HG03175 (cell line): ENCODE results near the gene ZNF236.
"Not testable (repeated sequence)": the region's sequence is repeated elsewhere in the genome, so short reads cannot be mapped to it uniquely, and the experiment has no call there.

ENCODE experiments used
- ATAC-seq: cut with Tn5 transposase; IDR thresholded peaks from one replicate; pipeline ENCODE4 v1.9.1; 2021; ENCODE audit warnings: mild to moderate bottlenecking, moderate library complexity; ENCODE audit not compliant: unreplicated experiment

Gene ZNF236

DNA sequence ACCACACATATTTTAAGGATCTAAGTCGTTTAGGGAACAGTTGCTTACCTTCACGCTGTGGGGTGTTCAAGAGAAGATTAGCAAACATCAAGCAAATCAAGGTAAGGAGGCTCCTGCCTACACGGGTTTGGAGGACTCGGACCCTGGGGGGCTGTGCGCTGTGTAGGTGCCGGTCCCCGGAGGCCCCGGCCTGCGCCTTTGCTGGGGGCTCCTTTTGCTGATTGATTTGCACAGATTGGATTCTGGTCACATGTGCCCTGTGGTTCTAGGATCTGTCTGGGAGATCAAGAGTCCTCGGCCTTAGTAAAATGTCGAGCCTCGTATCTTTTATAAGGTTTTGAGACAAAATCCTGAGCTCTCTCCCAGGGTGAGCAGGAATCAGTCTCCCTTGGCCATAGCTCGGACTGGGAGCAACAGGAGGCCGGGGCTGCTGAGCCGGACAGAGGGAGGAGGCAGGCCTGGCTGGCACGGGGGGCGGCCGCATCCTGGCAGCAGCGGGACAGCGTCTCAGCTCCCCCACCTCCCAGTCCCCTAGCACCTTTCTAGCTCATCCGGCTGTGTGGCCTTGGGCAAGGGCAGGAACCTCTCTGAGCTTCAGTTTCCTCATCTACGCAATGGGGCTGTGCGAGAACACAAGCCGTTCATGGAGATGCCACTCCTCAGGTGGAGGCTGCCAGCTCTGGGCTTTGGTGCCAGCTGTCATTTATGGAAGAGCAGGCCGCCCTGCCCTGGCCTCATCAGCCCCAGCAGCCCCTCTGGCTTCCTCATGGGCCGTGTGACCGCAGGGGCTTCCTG lies 163.0 kb downstream of the ZNF236 start:
- no peak for ATAC-seq

GRCh38 chr18:76985951-76986236 lies 163.5 kb downstream of the ZNF236 start:
- no peak for ATAC-seq

DNA sequence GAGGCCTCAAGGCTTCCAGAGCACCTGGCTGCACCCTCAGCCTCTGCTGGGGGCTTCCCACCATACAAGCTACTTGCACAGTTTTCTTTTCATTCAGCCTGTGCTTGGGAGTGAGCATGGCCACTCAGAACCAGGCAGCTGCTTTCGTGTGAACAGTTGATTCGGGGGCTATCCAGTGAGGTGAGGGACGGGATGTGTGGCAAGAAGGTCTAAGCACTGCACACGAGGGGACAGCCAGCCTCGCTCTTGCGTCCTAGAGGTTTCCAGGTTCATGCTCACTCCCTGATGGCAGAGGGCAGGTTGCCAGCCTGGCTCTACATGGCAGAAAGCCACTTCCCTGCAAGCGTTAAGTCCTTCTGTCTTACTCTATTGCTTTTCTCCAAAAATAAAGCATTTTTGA lies 164.0 kb downstream of the ZNF236 start:
- ATAC-seq, result no peak

GRCh38 chr18:76988031-76988826 lies 165.9 kb downstream of the ZNF236 start:
- no peak for ATAC-seq

DNA sequence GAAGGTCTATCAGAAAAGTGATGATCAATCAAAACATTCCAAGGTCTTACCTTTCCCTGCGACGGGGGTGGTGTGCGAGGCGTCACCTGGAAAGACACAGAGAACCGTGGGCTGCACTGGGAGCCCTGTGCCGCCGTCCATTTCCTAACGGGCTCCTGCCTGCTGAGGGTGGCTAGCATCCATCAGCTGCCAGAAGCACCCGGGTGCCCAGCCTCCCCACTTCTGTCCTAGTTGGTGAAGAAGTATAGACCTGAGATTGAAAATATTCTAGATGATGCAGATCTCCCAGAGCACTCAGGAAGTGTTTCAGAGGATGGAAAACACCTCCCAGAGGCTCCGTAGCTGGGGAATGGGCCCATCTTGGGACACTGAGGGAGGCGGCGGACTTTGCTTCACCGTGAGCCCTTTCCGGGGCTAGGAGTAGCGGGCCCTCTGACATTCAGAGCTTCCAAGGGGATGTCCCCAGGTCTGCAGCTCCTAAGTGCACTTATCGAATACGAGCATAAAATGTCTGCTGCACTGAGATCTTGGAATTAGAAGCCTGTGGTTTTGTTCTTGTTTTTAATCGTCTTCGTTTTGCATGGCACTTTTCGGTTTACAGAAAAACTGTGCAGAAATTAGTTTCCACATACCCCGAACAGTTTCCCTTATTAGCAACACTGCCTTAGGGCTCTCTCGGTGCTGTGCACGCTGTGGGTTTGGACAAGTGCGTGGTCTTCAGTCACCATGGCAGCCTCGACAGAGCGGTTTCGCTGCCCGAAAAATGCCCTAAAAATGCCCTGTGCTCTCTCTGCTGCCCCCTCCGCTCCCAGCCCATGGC lies 166.7 kb downstream of the ZNF236 start:
- no peak for ATAC-seq

DNA sequence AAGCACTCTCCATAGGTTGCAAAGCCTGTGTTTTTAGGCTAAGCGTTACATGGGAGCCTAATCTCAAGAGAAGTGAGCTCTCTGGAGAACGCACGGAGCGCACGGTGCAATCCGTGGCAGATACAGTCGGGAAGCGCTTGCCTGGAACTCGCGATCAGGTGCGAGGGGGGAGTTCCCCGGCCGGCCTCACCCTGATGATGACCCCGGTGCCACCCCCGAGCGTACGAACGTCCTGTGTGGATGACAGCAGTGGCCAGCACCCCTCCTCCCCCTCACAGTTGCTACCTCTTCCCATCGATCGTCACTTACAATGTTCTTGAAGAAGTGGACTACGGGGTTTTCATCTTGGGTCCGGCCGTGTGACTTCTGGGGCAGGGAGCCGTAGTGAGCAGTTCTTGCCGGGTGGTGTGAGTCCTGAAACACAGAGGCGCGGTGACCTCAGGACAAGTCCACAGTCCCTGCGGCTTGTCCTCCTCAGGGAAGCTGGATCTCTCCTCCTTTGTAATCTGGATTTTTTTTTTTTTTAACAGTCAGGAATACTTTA lies 167.4 kb downstream of the ZNF236 start:
- ATAC-seq, result no peak

DNA sequence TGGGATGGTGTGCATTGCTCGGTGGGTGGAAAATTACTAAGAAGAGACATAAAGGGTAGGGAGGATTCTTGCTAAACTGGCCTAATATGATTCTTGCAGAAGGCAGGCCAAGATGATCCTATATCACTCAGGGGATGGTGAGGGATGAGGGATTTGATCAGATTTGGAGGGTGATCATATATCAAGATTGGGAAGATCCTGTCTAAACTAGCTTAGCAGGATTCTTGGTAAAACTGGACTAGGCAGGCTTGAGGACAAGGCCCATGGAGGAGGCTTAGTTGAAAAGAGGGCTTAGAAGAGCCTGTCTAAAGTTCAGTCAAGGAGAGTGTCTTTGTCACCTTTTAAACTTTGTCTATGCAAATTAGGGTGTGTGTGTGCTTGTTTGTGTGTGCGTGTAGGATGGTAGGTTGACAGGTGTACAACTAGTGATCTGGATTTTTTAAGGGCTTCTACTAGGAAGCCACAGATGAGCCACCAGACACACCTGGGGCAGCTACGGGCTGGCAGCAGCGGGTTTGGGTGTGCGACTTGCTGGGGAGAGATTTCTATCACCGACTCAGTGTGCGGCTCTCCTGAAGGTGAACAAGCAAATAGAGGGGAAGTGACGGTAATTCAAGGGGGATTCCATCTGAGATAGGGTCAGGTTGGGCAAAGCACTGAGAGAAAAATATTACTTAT lies 168.1 kb downstream of the ZNF236 start:
- not testable (repeated sequence) for ATAC-seq

GRCh38 chr18:76991021-76991688 lies 168.8 kb downstream of the ZNF236 start:
- ATAC-seq, result no peak

DNA sequence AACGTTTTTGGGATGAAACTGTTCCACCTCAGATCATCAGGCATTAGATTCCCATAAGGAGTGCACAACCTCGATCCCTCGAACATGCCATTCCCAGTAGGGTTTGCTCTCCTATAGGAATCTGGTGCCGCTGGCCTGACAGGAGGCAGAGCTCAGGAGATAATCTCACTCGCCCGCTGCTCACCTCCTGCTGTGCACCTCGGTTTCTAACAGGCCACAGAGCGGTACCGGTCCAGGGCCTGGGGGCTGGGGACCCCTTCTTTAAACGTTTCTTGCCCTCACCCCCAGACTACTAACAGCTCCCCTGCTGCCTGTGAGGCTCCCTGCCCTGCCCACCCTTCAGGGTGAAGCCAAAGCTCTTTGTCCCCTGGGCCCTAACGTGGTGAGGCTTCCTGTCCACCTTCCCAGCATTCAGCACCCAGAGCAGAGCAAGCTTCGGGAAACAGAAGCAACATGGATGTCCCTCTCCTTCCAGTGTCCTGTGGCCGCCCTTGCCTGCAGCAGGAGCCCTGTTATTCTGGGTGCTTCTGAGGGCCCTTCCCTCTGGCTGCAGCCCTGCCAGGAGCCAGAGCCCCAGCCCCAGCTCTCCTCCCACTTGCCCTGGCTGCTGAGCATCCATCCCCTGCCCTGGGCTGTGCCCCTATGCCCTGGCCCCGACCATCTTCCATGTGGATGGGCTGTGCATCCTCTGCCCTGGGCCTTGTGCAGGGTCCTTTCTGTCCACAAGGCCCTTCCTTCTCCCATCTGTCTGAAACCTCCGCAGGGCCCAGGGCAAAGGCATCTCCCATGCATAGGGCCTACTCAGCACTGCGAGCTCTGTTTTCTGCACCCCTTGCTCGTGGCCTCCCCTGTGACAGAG lies 170.1 kb downstream of the ZNF236 start:
- no peak for ATAC-seq

GRCh38 chr18:76993085-76993382 lies 170.7 kb downstream of the ZNF236 start:
- ATAC-seq, result no peak

DNA sequence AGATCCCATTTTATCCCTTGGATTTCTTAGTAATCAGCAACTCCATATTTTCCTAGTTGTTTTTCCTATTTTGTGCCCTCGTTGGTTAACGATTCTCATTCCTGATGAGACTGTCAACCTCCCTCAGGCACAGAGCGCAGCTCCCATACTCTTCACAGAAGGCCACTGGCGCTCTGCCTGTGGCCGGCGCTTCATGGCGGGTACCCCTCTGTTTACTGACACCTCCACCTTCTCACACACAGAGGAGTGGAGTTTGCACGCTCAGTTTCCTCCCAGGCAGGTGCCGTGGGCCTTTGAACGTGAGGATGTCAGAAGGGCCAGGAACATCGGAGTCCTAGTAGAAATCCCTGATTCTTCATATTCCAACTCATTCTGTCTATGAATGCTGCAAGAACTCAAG lies 171.2 kb downstream of the ZNF236 start:
- no peak for ATAC-seq

- ATAC-seq, result no peak
Observed at GRCh38 chr18:76994086-76994654, 171.8 kb downstream of the ZNF236 start.

DNA sequence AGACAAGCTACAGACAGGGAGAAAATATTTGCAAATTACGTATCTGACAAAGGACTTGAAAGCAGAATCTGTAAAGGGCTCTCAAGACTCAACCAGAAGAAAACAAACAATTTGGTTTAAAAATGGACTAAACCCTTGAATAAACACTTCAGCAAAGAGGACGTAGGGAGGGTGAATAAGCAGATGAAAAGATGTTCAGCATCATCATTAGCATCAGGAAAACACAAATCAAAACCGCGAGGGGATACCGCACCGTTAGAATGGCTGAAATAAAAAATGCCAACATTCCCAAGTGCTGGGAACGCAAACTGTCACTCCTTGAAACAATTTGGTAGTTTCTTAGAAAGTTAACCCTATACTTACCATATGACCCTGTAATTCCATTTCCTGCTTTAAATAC lies 173.5 kb downstream of the ZNF236 start:
- ATAC-seq, result no peak

DNA sequence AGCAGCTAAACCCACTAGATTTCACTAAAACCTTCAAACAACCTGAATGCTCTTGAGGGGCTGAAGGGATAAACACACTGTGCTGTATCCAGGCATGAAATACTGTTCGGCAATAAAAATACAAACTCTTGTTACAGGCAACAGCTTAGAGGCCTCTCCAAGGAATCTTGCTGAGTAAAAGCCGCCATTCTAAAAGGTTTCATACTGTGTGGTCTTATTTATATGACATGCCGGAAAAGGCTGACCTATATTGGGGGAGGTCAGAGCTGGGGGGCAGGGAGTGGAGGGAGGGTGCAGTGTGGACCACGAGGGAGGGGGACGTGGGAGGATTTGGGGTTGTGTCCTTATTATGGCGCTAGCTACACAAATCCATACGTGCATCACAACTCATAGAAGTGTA lies 174.1 kb downstream of the ZNF236 start:
- ATAC-seq, result no peak

DNA sequence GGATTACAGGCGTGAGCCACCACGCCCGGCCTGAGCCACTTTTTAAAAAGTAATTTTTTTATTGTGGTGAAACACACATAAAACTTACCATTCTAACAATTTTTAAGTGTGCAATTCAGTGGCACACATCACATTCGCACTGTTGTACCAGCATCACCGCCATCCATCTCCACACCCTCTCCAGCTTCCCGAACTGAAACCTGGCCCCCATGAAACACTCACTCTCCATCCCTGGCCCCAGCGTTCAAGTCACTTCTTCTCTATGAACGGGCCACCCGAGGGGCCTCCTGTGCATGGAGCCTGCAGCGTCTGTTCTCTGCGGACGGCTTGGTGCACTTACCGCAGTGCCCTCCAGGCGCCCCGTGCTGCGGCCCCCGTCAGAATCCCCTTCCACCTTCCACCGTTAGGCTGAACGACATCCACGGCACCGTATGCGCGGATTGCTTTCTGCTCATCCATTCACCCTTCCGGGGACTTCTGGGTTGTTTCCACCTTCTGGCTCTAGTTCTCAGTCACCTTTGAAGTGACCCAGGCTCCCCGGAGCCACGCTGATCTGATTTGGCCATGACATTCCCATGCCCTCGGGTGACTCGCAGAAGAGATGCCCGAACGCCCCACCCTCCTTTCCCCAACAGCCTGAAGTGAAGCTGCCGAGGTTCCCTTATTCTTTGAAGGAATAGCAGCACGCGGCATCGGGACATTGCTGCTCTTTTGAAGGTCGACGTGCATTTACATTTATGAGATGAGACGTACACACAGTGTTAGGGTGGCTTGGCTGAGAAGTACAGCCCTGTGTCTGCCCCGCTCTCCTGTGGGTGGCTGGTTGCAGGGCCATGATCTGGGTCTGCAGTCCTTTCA lies 175.8 kb downstream of the ZNF236 start:
- ATAC-seq, result no peak

DNA sequence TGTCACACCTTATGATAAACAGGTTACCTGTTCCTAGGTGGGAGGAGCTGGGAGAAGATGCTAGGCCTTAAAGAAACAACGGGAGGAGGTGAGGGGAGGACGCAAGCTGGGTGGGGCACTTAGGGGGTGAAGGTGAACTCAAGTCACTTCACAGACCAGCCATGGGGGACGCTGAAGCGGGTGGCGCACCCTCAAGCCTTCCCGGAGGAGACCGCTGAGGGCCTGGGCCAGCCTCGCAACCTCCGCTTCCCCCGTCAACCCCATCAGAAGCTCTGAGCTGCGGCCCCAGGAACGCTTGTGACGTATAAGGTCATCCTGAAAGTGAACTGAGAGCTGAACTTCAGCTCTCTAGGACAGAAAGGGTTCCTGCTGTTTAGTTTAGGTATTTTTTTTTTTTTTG lies 176.7 kb downstream of the ZNF236 start:
- ATAC-seq, result no peak

DNA sequence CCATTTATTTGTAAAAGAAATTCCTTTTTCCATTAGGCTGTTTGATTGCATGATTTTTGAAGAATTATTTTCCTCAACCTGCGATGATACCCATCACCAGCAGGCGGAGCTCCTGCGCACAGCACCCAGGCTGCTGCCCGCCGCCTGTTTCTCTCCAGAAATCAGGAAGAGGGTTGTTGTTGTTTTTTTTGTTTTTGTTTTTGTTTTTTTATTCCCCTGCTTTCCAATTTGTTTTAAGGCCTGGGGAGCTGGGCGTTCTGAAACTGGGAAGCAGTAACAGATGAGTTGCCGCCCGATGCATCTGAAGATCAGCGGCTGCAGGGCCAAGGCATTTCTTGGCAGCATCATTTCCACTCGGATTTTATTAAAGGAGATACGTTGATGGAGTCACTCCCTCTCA lies 178.2 kb downstream of the ZNF236 start:
- ATAC-seq, result peak; percentile 57

- no peak for ATAC-seq
Observed at GRCh38 chr18:77001041-77001440, 178.7 kb downstream of the ZNF236 start.
